ENCODE measurements around the gene SLC6A3.

DNA sequence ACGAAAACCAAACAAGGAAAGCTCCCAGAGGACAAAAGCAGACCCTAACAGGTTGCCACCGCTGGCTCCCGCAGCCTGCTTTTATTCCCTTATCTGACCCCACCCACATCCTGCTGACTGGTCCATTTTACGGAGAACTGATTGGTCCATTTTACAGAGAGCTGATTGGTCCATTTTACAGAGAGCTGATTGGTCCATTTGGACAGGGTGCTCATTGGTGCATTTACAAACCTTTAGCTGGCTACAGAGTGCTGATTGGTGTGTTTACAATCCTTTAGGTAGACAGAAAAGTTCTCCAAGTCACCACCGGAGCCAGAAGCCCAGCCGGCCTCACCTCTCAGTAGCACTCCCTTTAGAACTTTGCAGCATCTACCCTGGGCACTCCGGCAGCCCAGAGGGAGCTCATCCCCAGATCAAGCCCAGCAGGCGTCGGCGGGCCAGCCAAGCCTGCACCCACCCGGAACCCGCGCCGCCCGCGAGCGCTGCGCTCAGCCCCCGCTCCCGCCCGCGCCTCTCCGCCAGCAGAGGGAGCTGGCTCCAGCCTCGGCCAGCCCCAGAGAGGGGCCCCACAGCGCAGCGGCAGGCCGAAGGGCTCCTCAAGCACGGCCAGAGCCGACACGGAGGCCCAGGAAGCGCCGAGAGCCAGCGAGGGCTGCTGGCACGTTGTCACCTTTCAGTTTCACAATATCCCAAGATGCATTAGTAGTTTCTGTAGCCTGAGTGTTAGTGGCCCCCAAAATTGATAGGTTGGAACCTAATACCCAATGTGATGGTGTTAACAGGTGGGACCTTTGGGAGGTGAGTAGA lies 65.0 kb downstream of the SLC6A3 start:
- TF ChIP-seq, protein P1, sequence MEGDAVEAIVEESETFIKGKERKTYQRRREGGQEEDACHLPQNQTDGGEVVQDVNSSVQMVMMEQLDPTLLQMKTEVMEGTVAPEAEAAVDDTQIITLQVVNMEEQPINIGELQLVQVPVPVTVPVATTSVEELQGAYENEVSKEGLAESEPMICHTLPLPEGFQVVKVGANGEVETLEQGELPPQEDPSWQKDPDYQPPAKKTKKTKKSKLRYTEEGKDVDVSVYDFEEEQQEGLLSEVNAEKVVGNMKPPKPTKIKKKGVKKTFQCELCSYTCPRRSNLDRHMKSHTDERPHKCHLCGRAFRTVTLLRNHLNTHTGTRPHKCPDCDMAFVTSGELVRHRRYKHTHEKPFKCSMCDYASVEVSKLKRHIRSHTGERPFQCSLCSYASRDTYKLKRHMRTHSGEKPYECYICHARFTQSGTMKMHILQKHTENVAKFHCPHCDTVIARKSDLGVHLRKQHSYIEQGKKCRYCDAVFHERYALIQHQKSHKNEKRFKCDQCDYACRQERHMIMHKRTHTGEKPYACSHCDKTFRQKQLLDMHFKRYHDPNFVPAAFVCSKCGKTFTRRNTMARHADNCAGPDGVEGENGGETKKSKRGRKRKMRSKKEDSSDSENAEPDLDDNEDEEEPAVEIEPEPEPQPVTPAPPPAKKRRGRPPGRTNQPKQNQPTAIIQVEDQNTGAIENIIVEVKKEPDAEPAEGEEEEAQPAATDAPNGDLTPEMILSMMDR (IDR thresholded peaks at IDR 0.05; ENCODE audit: low read depth, low read length), result peak; percentile 40
- TF ChIP-seq, protein P2, sequence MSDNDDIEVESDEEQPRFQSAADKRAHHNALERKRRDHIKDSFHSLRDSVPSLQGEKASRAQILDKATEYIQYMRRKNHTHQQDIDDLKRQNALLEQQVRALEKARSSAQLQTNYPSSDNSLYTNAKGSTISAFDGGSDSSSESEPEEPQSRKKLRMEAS (IDR thresholded peaks at IDR 0.05; ENCODE audit: low read depth, low read length), result no peak
- TF ChIP-seq MYC (IDR thresholded peaks at IDR 0.05; ENCODE audit: low read depth, low read length), result no peak
